NB4 (cell line): Measurements from ENCODE around the gene ACOX2.

Experiments used
- DNase-seq: peaks from one replicate; pipeline ENCODE4 v3.0.0; 2010; ENCODE audit warnings: low read depth
- H3K4me3 ChIP-seq: one replicate; pipeline ENCODE4 v1.5.1; 2011; ENCODE audit warnings: mild to moderate bottlenecking, low read depth, low read length, moderate library complexity
- CTCF ChIP-seq: IDR thresholded peaks from one replicate; pipeline ENCODE4 v1.5.1; 2012; ENCODE audit warnings: low read depth, low read length
- MYC ChIP-seq: IDR thresholded peaks from 2 replicates; pipeline ENCODE4 v1.6.1; 2011; ENCODE audit warnings: low read depth, low read length
- POLR2A ChIP-seq: IDR thresholded peaks from 2 replicates; pipeline ENCODE4 v1.6.1; 2011; ENCODE audit warnings: mild to moderate bottlenecking; ENCODE audit not compliant: insufficient read length; ENCODE audit errors: extremely low read depth
- TF ChIP-seq, protein P1 (sequence below): IDR thresholded peaks from 2 replicates; pipeline ENCODE4 v1.6.1; 2011; ENCODE audit warnings: low read depth, low read length

The ACOX2 gene

GRCh38 chr3:58522759-58523425 lies 14.1 kb downstream of the ACOX2 start:
- TF ChIP-seq CTCF (no peak), MYC (no peak), POLR2A (no peak)
- TF ChIP-seq, protein P1, sequence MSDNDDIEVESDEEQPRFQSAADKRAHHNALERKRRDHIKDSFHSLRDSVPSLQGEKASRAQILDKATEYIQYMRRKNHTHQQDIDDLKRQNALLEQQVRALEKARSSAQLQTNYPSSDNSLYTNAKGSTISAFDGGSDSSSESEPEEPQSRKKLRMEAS, result no peak
- DNase-seq, result no peak
- H3K4me3 ChIP-seq, result no peak overlapping the region

DNA sequence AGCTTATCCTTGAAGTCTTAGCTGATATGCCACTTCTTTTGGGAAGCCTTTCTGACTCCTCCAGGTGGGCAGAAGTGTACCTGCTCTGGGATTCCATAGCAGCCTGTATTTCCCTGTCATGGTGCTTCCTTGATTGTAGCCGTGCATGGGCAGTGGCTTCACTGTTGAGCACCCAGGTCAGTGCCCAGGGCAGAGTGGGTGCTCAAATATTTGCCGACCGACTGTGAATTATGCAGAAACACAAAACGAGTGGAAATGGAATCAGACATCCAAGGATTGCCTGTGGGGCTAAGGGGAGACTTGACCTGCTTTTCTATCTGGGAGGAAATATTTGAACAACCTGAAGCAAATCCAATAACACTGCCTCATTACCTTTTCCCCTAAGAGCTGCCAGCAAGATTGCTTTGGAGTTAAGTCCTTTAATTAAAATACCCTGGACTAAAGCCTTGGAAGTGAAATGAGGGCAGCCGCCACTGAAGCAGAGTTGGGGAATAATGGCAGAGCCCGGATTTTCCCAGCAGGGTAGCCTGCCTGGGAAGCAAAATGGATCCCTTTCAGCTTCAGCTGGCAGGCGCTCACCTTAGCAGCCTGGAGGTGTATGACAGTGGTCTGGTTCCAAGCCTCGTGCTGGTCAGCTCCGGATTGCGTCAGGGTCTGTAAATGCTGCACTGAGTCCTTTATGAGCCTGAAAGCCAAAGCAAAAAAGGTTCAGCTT lies 14.9 kb downstream of the ACOX2 start:
- H3K4me3 ChIP-seq, result no peak overlapping the region

GRCh38 chr3:58521336-58521670 lies 15.7 kb downstream of the ACOX2 start:
- no peak for TF ChIP-seq POLR2A
- TF ChIP-seq, protein P1, result no peak
- no peak for TF ChIP-seq CTCF
- TF ChIP-seq MYC, result no peak
- H3K4me3 ChIP-seq, result no peak overlapping the region
- no peak for DNase-seq

More for the DNA sequence above, 14.9 kb downstream of the ACOX2 start:
- no peak for TF ChIP-seq POLR2A
- TF ChIP-seq, protein P1, result peak; percentile 35; the same call in 1 of the 2 replicates
- TF ChIP-seq MYC, result peak; percentile 53
- DNase-seq, result peak; percentile 46

DNA sequence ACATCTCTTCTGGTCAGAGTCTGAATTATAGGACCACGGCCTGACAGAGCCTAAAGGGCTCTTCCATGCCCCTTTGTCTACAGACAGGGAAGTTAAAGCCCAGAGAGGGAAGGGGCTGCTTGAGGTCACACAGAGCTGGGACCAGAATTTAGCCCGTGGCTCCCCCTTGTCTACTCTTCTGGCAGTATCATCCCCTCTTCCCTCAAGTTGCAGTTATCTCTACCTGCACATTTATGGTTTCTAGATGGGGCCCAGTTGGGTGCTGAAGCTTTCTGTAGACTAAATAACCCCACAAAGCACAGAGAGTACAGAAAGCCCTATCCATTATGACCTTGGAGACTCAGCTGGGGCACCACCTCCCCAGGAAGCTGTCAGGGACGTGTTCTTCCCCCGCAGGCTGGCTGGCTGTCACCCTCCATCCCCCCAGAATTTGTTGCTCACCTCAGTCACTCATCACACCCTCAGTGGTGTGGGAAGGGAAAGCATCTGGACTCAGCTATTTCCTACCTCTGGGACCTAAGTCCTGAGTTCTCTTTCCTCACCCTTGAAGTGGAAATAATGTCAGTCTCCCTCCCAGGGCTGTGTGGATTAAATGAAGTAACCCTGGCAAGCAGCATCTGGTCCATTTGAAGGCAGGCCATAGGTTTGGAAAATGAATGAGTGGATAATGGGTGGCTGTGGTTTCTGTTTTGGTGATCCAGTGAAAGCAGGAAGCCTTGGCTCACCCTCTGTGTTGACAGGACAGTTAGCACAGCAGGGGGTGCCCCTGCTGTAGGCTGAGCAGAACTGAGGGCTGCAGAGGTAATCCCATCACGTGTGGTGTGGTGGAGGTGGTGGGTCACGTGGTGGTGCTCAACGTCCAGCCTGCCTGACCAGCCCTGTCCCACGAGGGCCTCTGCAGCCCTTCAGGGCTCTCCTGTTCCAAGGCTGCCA lies 16.3 kb downstream of the ACOX2 start:
- DNase-seq, result peak; percentile 83
- no peak overlapping the region for H3K4me3 ChIP-seq
- TF ChIP-seq CTCF, result no peak
- no peak for TF ChIP-seq POLR2A
- TF ChIP-seq, protein P1, result peak; percentile 95
- peak; percentile 61 for TF ChIP-seq MYC

- no peak for DNase-seq
- no peak overlapping the region for H3K4me3 ChIP-seq
- TF ChIP-seq, protein P1, result no peak
- TF ChIP-seq CTCF (no peak), POLR2A (no peak), MYC (no peak)
These were observed 17.2 kb downstream of the ACOX2 start for GRCh38 chr3:58519668-58520402.
